Activated T-cell treated with anti-CD3 and anti-CD28 coated beads, Interleukin-2, amount 50 U/mL, for 48 hours (primary cell): ENCODE measurements around the gene LENG8.
"Not testable (repeated sequence)": the region's sequence is repeated elsewhere in the genome, so short reads cannot be mapped to it uniquely, and the experiment has no call there.

Experiments used
- DNase-seq, 2 experiments: peaks; one replicate each; pipeline ENCODE4 v3.0.0-alpha.2; 2020

Gene LENG8

GRCh38 chr19:54444737-54445136 lies 4.3 kb upstream of the LENG8 start:
- DNase-seq: no peak

GRCh38 chr19:54446349-54446748 lies 2.6 kb upstream of the LENG8 start:
- not testable (repeated sequence) for DNase-seq

GRCh38 chr19:54448040-54448773 lies 792 bp upstream of the LENG8 start:
- peak; percentile 68 to 72 for DNase-seq

GRCh38 chr19:54449701-54450069 lies 686 bp downstream of the LENG8 start:
- no peak for DNase-seq

- DNase-seq: no peak
Measured at GRCh38 chr19:54451331-54451871, 2.4 kb downstream of the LENG8 start.

GRCh38 chr19:54451997-54452396 lies 3.0 kb downstream of the LENG8 start:
- no peak for DNase-seq

GRCh38 chr19:54452626-54453025 lies 3.6 kb downstream of the LENG8 start:
- no peak for DNase-seq

GRCh38 chr19:54453921-54454780 lies 5.2 kb downstream of the LENG8 start:
- DNase-seq: no peak

GRCh38 chr19:54454781-54455675 lies 6.0 kb downstream of the LENG8 start:
- DNase-seq: no peak

GRCh38 chr19:54455786-54456422 lies 6.9 kb downstream of the LENG8 start:
- DNase-seq: no peak

- DNase-seq: no peak
Measured at GRCh38 chr19:54456423-54457373, 7.7 kb downstream of the LENG8 start.

- no peak for DNase-seq
Measured at GRCh38 chr19:54457773-54458647, 9.0 kb downstream of the LENG8 start.

GRCh38 chr19:54458648-54459281 lies 9.8 kb downstream of the LENG8 start:
- no peak for DNase-seq

GRCh38 chr19:54459282-54460229 lies 10.6 kb downstream of the LENG8 start:
- DNase-seq: no peak

GRCh38 chr19:54460230-54461005 lies 11.4 kb downstream of the LENG8 start:
- DNase-seq: no peak

GRCh38 chr19:54461210-54461609 lies 12.2 kb downstream of the LENG8 start:
- DNase-seq: no peak

GRCh38 chr19:54461613-54462012 lies 12.6 kb downstream of the LENG8 start:
- no peak for DNase-seq
